Osteoblast (primary cell): ENCODE data around the gene HEATR3. TPM values are rescaled to one million over a fixed set of nuclear protein-coding genes. Genes with fewer than 3 reads are reported as not detected.

Source experiments
- DNase-seq: peaks from one replicate; pipeline ENCODE4 v3.0.0; 2011; ENCODE audit warnings: low spot score, mixed read lengths; ENCODE audit not compliant: insufficient read length; ENCODE audit errors: missing footprints
- H2AFZ ChIP-seq: 2 replicates; pipeline ENCODE4 v1.6.0; 2011; ENCODE audit warnings: mild to moderate bottlenecking, low read length
- H3K27ac ChIP-seq: 2 replicates; pipeline ENCODE4 v1.5.1; 2011; ENCODE audit warnings: mild to moderate bottlenecking, low read depth, low read length, moderate library complexity
- H3K27me3 ChIP-seq: 2 replicates; pipeline ENCODE4 v1.6.0; 2012; ENCODE audit warnings: mild to moderate bottlenecking, control low read depth, inconsistent platforms, low read length, moderate library complexity; ENCODE audit not compliant: insufficient read depth
- H3K36me3 ChIP-seq: 2 replicates; pipeline ENCODE4 v1.5.1; 2011; ENCODE audit warnings: mild to moderate bottlenecking, low read length, control low read depth, moderate library complexity; ENCODE audit not compliant: insufficient read depth
- H3K4me1 ChIP-seq: 2 replicates; pipeline ENCODE4 v1.5.1; 2011; ENCODE audit warnings: mild to moderate bottlenecking, low read length, control low read depth, moderate library complexity; ENCODE audit not compliant: insufficient read depth
- H3K4me2 ChIP-seq: 2 replicates; pipeline ENCODE4 v1.6.0; 2011; ENCODE audit warnings: mild to moderate bottlenecking, low read length; ENCODE audit not compliant: insufficient read depth
- H3K4me3 ChIP-seq: fragments of 200-600 bp; sonication (generic); 3 replicates; pipeline ENCODE4 v1.5.1; 2012; ENCODE audit warnings: mild to moderate bottlenecking, low read length, inconsistent platforms; ENCODE audit not compliant: insufficient read depth
- H3K79me2 ChIP-seq: 2 replicates; pipeline ENCODE4 v1.6.0; 2012; ENCODE audit warnings: mild to moderate bottlenecking, low read length, control low read depth, inconsistent platforms; ENCODE audit not compliant: insufficient read depth
- H3K9me3 ChIP-seq: 2 replicates; pipeline ENCODE4 v1.5.1; 2011; ENCODE audit warnings: low read depth, low read length, control low read depth
- H4K20me1 ChIP-seq: 2 replicates; pipeline ENCODE4 v1.6.0; 2012; ENCODE audit warnings: mild to moderate bottlenecking, low read length, control low read depth; ENCODE audit not compliant: insufficient read depth
- total RNA-seq: library from RNA; depleted of rRNA; stranded (reverse); fragments of >200 nt; gene quantifications from 2 replicates; pipeline ENCODE4 v1.2.3, GENCODE V29; 2012
- TF ChIP-seq, protein P1 (sequence below): IDR thresholded peaks from 2 replicates; pipeline ENCODE4 v1.5.1; 2011; ENCODE audit warnings: mild to moderate bottlenecking, low read depth, low read length, moderate library complexity; ENCODE audit errors: extremely low read depth

HEATR3 gene, protein sequence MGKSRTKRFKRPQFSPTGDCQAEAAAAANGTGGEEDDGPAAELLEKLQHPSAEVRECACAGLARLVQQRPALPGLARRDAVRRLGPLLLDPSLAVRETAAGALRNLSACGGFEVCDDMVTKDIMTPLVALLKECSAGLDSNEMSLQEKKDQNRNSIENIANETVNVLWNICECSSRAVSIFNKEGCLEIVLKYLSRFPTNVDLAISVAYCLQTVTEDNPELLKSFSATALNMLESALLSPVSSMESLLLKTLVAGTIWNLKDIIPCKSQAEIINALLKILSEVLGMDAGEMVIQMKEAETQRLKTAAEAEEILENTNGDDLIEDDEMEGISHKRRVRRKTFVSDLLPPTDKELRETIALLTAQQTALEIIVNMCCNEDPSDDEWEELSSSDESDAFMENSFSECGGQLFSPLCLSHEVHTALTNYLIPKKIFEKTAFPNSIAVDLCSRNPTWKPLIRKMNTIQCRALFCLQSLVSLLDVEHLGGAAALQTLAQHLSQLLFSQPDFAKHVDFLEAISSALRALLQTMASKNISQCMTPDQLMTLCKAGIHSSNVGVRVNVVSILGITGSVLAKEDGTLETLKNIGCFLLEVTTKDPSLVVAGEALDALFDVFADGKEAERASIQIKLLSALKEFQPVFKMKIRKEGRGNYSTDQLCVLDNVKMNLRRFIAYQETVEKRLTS
- total RNA-seq = 19.5 and 20.6 TPM in 2 replicates

DNA sequence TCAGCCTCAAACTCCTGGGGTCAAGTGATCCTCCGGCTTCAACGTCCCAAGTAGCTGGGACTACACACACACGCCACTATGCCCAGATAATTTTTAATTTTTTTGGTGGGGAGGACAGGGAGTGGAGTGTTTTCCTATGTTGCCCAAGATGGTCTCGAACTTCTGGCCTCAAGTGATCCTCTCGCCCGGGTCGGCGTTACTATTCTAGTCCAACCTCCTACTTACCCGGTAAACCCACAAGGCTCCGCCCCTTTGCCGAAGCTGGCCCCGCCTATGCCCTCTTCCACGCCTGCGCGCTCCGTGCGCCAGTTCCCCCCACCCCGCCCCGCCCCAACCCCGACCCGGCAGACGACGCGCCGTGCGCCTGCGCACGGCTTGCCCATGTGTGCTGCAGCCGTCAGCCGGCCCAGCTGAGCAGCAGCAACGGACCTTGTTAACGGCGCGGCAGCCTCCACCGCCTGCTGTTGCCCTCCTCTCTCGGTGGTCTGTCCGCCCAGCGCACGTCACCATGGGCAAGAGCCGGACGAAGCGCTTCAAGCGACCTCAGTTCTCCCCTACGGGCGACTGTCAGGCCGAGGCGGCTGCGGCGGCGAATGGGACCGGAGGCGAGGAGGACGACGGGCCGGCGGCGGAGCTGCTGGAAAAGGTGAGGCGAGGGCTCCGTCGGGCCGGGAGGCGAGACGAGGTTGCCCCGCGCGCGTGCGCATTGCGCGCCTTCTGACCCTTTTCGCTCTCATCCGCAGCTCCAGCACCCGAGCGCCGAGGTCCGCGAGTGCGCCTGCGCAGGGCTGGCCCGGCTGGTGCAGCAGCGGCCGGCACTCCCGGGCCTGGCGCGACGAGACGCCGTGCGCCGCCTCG is at the start of gene HEATR3:
TSS of gene HEATR3 (plus strand) at position 347 of the 858 bp plus-strand sequence. CDS start at position 509, 162 bp downstream.
- H3K27ac ChIP-seq = peak within 1 kb of the TSS; percentile 75

DNA sequence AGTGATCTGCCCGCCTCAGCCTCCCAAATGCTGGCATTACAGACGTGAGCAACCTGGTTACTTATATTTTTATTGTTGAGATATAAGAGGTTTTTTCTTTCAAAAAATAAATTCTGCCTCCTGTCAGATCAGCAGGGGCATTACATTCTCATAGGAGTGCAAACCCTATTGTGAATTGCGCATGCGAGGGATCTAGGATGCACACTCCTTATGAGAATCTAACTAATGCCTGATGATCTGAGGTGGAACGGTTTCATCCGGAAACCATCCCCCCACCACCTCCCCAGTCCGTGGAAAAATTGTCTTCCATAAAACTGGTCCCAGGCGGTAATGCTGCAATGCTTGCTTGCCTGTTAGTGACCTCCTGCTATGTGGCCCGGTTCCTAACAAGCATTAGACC is 48.2 kb upstream of the HEATR3 start:
- H3K79me2 ChIP-seq = no peaks in the 10 kb centered on the region

More for the DNA sequence above, at the start of gene HEATR3:
- Histone ChIP-seq H3K4me1 (peaks cover 26% of the 10 kb centered on the region), H4K20me1 (peaks cover 17% of the 10 kb centered on the region), H2AFZ (peak within 1 kb of the TSS; percentile 95), H3K27me3 (no peaks in the 10 kb centered on the region), H3K4me3 (peak within 1 kb of the TSS; percentile 87), H3K9me3 (no peaks in the 10 kb centered on the region), H3K79me2 (peaks cover 41% of the 10 kb centered on the region), H3K36me3 (peaks cover 15% of the 10 kb centered on the region), H3K4me2 (peak within 1 kb of the TSS; percentile 94)
- TF ChIP-seq, protein P1, sequence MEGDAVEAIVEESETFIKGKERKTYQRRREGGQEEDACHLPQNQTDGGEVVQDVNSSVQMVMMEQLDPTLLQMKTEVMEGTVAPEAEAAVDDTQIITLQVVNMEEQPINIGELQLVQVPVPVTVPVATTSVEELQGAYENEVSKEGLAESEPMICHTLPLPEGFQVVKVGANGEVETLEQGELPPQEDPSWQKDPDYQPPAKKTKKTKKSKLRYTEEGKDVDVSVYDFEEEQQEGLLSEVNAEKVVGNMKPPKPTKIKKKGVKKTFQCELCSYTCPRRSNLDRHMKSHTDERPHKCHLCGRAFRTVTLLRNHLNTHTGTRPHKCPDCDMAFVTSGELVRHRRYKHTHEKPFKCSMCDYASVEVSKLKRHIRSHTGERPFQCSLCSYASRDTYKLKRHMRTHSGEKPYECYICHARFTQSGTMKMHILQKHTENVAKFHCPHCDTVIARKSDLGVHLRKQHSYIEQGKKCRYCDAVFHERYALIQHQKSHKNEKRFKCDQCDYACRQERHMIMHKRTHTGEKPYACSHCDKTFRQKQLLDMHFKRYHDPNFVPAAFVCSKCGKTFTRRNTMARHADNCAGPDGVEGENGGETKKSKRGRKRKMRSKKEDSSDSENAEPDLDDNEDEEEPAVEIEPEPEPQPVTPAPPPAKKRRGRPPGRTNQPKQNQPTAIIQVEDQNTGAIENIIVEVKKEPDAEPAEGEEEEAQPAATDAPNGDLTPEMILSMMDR = no peak
- peak; percentile 99 for DNase-seq

DNA sequence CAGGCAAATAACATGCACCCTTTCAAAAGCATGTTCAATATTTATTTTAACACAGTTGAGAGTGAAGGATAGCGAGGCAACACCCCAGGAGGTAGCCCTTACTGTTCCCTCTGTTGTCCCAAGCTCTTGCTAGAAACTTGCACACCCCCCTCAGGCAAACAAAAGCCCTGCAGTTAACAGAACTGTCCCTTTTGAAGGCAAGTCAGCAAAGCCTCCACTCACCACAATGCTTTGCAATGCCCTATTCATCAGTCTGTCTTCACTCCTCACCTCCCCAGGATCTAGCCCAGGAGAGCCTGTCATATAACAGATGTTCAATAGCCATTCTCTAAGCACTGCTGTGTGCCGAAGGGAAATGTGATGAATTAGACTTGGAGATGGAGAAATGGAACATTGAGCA is 44.2 kb upstream of the HEATR3 start:
- Histone ChIP-seq H3K79me2 (peaks cover 16% of the 10 kb centered on the region), H4K20me1 (no peaks in the 10 kb centered on the region), H3K4me2 (no peak overlapping the region), H2AFZ (no peak overlapping the region), H3K27me3 (peaks cover 4% of the 10 kb centered on the region), H3K4me1 (peaks cover 7% of the 10 kb centered on the region), H3K4me3 (no peak overlapping the region), H3K27ac (no peak overlapping the region), H3K9me3 (no peaks in the 10 kb centered on the region), H3K36me3 (no peaks in the 10 kb centered on the region)
- DNase-seq = no peak
- TF ChIP-seq, protein P1 = peak; percentile 28

More for the DNA sequence above, 48.2 kb upstream of the HEATR3 start:
- no peaks in the 10 kb centered on the region for H3K4me1 ChIP-seq
- H3K9me3 ChIP-seq = no peaks in the 10 kb centered on the region
- DNase-seq = no peak
- H3K27ac ChIP-seq = no peak overlapping the region
- no peak overlapping the region for H3K4me3 ChIP-seq
- no peak overlapping the region for H2AFZ ChIP-seq
- peaks cover 4% of the 10 kb centered on the region for H3K27me3 ChIP-seq
- TF ChIP-seq, protein P1 = no peak
- H4K20me1 ChIP-seq = no peaks in the 10 kb centered on the region
- no peaks in the 10 kb centered on the region for H3K36me3 ChIP-seq
- H3K4me2 ChIP-seq = no peak overlapping the region
